Measurements from ENCODE around the gene MBOAT1.

- TF ChIP-seq CTCF (optimal IDR thresholded peaks at IDR 0.05 in 1 of 3, IDR thresholded peaks at IDR 0.05 in 1 of 3, conservative IDR thresholded peaks at IDR 0.05 in 1 of 3; ENCODE audit: extremely low read depth in 1 of 3, insufficient read depth in 2 of 3, low read length in 3 of 3) (no peak), EZH2 (IDR thresholded peaks at IDR 0.05; ENCODE audit: low read length) (no peak)
These were observed 10.0 kb downstream of the MBOAT1 start for GRCh38 chr6:20202324-20202658.
